GM21723 (cell line): ENCODE results near the gene MYO1B.

Source experiments
- ATAC-seq: cut with Tn5 transposase; IDR thresholded peaks from one replicate; pipeline ENCODE4 v1.9.1; 2021; ENCODE audit warnings: mild to moderate bottlenecking, moderate library complexity; ENCODE audit not compliant: unreplicated experiment

MYO1B gene

DNA sequence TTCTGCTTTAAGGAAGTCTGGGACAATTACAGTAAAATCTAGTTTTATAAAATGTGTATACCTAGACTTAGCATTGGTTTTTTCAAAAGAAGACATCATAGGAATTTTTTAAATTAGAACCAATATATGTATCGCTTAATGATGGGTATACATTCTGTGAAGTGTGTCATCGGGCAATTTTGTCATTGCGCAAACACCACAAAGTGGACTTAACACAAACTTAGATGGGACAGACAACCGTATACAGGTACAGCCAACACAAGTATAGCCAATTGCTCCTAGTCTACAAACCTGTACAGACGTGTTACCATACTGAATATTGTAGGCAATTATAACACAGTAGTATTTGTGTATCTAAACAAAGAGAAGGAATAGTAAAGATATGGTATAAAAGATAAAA lies 12.7 kb downstream of the MYO1B start:
- ATAC-seq = no peak

DNA sequence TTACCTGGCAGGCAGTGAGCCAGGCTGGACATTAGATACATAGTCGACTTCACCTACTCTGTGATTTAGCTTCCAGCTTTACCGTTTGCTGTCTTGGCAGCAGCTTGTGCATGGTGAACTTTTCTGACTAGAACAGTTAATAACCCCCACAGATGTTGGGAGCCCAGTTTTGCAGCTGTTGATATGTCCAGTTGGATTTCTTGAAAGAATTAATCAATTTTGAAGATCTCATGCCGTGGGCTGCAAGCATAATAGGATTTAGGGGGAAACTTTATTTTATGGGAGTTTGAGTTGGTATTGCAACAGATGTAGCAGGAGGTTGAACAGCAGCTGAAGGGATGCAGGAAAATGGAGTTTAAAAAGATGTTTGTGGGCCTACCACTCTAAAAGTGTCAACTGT lies 13.8 kb downstream of the MYO1B start:
- ATAC-seq = no peak

DNA sequence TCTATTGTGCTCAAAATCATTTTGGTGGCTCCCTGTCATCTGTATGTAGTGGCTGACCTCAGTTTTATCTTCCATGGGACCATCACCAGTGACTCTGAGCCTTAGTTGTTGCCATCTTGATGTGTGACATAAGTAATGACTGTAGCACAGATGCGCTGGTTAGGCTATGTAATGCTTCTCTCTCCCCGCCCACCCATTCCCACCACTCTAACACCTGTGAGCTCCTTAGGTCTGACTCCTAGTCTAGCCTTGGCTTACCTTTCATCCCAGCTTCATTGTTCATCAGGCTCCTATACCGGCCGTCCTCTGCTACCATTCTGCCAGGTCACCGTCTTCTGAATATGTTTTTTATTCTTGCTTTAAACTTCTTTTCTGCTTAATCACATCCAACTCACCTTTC lies 17.2 kb downstream of the MYO1B start:
- no peak for ATAC-seq

DNA sequence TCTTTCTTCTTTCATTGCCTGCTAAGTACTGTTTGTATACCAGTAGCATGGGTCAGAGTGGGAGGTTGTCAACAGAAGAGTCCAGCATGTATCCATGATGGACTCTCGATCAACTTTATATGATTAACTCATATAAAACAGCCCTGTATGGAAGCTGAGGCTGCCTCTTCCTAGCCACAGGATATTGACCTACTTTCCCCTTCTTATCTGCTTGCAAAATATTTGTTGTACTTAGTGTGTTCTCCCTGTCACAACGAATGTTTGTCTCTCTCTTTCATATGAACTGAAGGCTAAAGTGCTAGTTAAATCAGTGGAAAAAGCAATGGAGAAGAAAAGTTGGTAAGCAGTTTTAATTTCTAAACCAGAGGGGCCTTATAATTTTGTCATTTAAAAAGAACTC lies 17.8 kb downstream of the MYO1B start:
- no peak for ATAC-seq

DNA sequence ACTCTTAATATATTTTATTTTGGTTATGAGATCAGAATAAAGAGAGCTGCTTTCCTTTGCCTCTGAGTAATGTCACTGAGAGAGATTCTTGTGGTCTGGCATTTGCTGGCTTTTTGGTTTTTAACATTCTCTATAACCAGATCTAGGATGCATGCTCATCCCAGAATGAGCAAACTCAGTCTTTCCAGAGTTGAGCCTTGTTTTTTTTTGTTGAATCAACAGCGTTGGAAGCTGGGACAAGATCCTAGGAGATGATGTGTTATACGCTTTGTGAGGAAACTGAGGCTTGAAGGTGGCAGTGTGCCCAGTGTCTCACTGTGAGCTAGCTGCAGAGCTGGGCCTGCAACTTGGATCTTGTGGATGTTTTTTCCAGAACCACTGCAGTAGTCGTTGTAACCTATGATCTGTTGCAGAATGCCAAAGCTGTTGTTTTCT lies 19.5 kb downstream of the MYO1B start:
- ATAC-seq = no peak

DNA sequence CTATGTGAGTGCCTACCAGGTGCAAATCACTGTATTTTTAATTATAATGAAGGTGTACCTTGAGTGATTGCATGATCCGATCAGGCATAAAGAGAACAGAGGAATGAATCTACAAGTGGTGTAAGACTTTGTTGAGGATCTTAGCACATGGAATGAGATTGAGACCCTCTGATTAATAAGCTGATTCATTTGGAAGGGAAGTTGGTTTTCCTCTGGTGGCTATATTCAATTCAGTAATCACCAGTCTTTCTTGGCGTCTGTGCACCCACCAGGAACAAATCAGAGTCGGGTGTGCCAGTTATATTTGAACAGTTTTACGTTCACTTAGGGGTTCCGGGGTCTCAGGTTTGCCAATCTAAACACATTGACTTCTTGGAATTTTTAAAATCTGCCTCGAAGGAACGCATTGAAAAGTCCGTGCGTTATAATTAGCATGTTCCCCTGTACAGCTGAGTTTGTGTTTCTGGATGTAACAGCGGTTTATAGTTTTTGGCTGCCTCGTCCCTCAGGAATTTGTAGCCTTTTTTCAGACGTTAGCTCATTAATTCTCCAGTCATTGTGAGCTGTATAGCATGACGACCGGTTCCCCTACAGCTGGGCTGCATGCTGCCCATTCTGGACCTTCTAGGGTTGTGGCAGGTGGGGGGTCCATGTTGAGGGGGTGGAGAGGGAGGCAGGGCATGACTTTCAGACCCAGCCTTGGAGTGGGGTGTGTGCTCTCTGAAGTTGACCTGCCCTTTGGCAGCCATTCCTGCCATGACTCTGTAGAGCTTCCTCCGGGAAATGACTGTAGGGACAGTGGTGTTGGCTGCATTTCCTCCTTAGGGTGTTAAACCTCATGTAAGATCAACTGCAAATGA lies 20.3 kb downstream of the MYO1B start:
- ATAC-seq = no peak

DNA sequence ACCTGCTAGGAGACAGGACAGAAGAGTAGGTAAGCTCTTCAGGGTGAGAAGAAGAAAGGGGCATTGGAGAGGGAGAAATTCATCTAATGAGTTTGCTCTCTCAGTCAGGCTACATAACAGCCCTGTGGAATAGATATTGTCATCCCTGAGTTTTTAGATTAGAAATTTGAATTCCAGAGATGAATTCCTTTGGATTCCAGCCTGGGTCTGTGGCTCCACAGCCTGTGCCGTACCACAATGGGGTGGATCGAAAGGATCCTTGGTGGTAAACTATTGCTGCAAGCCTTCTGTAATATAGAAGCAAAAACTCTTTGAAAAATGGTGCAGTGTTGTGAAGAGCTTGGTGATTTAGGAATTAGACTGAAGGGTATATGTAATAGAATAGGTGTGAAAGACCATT lies 21.0 kb downstream of the MYO1B start:
- ATAC-seq = no peak

DNA sequence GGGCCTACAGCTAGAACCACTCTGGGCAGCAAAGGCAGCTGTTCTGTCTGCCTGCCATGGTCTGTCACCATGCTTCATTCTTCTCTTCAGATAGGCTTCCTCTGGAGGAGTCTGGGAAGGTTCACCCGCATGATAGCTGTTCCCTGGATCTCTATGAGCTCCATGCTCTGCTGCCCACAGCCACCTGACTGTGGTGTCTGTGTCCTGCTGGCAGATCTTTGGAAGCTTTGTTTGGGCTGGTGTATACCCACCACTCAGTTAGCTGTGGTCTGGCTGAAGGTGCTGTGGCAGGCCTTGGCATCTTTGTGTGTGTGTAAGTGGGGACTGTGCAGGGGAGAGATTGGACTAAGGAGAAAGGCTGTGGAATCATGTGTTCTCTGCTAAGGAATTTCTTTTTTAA lies 23.4 kb downstream of the MYO1B start:
- no peak for ATAC-seq

DNA sequence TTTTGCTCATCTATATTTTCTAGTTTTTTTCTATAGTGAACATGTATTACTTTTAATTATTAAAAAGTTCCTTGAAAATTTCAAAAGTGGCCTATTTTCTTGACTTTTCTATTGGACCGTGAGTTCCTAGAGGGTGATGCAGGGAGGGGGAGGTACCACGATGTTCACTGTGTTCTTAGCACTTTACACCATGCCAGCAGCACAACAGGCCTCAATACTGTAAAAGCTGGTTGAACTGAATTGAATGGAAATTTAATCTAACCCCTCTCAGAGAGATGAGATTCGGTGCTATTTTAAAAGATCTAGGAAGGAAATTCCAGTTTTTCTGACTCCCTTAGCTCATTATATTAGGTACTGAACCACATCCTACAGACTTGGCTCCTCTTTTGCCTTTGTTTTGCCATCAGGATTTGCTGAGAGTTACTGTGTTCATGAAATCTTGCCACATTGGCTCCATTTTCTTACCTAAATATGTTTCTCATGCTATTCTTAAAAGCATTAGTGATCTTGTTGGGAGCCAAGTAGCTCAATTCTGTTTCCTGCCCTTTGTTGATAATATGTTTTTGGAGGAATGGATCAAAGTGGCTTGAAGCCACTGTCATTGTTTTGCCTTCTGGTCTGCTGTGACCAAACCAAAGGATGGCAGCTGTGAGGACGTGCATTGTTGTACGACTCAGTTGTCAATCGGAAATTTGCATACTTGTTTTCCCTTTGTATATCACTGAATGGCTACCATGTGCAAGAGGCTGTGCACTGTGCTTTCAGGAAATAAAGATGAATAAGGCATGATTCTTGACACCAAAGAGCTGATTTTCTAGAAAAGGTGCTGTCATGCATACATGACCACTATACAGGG lies 25.3 kb downstream of the MYO1B start:
- ATAC-seq = no peak

DNA sequence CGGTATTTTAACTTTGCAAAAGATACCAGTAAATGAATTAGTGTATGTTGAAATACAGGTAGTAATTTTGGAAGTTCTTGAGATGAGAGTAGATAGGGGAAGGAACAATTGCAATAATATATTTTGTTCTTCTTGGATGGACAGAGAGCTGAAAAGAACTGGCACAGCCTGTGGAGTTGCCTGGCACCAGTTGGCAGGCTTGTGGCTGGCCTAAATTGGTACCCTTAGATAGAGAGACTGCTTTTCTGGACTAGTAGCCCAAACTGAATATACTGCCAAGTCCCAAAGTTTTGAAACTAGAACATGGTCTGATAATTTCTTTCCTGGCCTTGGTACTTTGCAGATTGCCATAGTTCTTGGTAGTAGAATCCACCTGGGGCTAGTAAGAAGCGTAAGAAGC lies 26.9 kb downstream of the MYO1B start:
- ATAC-seq = no peak

DNA sequence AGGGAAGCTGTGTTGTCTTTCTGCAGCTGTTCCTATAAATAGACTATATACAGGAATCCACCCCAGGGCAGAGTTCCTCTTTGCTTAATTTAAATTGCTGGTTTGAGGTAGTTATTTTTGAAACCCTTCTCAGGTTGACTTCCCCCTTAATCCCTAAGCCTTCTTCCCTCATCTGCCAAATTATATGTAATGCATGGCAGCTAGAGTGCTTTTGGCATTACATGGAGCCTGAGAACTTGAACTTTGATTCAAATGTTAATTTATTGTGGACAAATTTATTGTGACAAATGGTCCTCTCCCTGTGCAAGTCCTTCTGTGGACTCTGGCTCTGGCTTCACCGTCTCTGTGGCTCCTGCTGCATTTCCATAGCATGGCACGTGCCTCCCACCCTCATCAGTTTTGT lies 29.2 kb downstream of the MYO1B start:
- peak; percentile 56 for ATAC-seq

DNA sequence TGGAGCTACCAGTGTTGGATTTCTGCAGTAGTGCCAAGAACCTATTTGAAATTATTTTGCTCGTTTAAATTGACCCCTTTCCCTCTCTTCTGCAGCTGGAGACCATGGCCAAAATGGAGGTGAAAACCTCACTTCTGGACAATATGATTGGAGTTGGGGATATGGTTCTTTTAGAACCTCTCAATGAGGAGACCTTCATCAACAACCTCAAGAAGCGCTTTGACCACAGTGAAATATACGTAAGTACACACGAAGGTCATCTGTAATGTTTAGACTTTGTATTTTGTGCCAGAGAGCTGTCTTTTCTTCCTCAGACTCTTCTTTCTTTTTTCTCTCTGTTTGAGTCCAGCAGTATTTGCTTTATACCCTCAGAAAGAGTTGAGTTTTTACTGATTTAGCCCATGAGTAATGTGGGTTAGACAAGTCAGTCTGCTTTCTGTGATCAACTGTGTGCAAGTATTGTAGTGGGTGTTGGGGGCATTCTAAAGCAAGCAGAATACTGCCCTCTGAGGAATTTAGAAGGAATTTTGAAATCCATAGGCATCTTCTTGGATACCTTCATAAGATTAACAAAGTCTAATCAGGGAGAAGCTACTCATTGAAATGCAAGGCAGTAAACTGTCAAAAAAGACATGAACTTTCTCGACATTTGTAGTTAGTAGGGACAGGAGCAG lies 31.7 kb downstream of the MYO1B start:
- no peak for ATAC-seq

DNA sequence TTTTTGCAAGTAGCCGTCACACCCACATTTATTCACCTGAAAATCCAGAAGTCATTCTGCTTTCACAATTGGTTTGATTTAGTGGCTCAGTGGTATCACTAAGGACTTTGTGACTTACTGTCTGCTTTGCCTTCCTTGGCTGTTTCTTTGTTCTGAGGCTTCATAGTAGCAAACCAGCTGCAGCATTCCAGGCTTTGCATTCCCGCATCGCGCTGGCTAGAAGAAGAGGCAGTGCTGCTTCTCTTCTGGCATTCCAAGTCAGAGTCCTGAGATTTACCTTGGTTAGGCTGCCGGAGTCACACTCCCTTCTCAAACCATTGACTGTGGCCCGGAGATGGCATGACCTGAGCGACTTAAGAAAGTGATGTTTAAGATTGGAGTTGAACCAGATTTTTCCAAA lies 35.1 kb downstream of the MYO1B start:
- ATAC-seq = no peak

DNA sequence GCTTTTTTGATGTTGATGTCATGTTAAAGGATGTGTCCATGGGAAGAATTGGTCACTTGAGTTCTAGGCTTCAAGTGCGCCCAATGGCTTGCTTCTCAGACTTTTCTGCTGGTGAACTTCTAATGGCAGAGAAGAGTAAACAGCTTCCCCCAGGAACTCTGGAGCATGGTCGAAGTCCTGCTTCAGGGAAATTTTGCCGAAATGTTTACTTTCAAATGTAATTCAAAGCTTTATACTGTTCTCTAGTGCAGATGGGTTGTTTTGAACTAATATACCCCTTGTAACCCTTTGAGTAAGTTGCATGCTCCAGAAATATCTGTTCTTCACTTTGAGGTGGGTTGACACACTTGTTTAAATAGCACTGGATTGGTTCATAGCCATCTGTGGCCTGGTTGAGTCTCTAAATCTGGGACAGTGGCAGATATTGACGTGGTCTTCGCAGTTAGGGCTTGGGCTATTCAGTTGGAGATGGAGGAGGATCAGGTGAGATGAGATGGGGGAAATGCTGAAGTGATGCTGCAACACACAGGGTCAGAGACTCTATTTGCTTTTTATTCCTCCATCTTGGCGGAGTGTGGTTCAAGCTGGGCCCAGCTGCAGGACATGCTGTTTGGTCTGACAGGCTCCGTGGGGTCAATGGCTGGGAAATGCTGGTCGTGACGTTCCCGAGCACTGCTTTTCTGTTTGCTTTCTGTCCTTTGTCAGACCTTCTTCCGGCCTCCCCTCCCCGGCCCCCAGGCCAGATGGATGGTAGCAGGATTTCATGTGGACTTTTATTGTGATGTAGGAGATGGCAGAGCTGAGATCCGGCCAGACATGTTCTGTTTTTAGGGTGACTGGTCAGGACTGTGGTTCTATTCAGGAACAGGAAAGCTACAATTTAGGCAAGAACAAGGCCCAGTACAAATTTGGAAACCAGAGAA lies 35.9 kb downstream of the MYO1B start:
- ATAC-seq = no peak

DNA sequence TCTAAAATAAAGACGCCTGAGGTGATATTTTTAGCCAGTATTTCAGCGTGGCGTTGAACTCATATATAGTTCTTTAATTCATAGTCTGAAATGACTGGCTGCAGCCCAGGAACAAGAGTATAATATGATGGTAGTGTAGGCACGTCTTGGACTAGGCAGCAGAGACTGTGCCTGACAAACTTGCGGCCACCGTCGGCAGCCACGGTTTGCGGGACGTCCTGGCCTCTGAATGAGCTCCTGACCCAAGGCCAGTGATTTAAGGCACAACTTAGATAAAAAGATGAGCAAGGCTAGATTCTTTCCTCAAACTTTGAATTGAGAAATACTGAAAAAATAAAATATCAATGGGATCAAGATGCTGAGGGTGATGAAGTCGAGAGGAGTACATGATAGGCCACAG lies 40.0 kb downstream of the MYO1B start:
- no peak for ATAC-seq

DNA sequence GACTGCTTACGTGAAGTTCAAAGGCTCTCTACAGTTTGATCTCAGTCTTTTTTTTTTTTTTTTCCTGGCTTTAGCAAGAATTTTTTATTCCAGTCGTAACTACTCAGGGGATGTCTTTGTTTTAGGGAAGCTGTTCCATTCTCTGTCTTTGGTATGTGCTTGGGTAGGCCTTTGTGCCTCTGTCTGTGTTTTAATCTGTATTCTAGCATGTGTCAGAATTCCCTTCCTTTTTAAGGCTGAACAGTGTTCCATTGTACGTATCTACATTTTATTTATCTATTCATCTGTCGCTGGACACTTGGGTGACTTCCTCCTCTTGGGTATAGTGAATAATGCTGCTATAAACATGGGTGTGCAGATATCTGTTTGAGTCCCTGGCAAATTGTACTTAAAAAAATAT lies 42.6 kb downstream of the MYO1B start:
- ATAC-seq = no peak

DNA sequence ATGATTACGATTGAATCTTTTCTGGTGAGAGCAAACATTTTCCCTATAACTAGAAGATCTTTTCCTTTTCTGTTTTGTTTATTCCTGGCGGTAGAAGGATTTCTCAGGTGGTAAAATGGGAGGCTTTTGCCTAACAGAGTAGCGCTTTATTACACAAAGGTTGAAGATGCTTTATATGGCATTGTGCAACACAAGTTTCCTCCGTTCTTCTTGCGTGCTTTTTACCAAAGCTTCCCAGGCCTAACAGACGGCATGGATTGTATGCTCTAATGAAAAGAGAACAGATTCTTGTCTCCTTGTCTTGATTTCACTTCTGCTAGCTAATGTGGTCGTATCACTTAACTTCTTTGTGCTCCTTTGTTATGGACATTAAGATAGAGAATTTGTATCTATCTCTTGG lies 43.8 kb downstream of the MYO1B start:
- ATAC-seq = no peak

DNA sequence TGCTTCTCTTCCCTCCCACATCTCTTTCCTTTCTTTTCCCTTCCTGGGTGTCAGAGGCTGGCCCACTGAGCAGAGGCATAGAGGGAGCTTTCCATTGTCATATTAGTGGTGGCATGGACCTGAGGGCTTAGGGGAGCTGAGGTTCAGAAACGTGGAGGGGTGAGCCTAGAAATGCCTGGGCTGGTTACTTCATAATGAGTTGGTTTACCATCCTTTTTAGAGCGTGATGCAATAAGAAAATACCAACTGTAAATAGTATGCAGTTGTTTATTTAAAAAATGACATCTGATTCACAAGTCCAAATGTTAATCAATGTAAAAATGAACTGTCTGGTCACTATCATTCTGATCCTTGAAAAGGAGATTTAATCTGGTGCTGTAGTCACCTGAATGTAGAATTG lies 46.3 kb downstream of the MYO1B start:
- no peak for ATAC-seq

DNA sequence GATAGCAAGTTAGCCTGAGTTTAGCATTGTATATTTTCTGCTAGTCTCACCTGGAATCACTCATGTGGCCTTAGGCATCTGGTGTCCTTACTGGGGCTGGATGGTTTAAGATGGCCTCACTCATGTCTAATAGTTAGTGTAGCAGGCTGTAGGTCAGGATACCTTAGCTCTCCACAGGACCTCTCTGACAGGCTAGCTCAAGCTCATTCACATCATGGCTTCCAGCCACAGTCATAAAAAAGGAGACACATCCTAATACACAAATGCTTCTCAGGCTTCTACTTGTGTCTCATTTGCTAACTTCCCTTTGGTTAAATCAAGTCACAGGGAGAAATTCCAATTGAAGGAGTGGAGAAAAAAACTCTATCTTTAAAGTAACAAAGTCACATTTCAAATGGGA lies 47.7 kb downstream of the MYO1B start:
- ATAC-seq = no peak

DNA sequence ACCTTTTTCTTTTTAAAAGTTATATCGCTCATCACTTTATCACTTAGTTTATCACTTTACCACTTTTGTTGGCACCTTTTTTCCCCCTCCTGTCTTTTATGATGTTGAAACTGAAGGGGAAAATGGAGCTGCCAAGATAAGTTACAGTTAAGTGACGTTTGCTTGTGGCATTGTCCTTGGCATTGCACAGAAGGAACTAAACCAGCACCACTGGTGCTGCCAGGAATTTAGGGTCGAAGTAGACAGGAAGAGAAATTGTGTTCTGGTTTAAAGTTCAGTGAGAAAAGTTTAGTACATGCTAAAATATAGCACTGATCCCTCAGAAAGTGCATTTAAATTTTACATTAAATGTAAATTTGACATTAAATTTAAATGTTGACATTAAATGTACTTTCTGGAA lies 49.9 kb downstream of the MYO1B start:
- ATAC-seq = no peak
